ENCODE data around the gene DHRS3.

DHRS3 gene

GRCh38 chr1:12615865-12616708 lies 1.9 kb downstream of the DHRS3 start:
- no peak for DNase-seq

DNA sequence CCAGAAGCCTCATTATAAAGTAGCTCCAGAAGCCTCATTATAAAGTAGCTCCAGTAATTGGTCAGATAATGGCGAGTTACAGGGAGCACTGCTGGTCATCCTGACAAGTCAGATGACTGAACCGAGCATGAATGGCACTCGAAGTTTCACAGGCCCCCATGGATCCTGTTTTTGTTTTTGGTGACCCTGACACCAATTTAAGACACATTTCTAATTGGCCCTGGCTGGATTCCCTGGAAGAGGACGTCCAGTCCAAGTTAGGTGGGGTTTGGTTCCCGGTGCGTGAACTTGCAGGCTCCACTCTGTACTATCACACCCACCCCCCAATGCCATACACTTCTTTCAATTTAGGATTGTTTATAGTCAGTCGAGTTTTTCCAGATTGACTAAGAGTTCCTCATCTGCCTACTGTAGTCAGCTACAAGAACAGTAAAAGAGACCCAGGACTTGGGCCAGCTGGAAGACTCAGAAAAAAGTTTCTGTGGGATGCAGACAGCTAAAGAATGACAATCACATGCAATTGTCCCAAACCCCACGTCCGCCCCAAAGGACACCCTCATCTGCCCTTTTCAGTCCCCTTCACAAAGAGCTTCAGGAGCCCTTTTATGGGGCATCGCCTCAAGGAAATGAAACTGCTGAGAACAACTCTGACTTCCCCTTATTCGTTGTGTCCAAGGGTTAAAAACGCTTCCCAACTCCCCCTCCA lies 2.7 kb downstream of the DHRS3 start:
- DNase-seq, result no peak

DNA sequence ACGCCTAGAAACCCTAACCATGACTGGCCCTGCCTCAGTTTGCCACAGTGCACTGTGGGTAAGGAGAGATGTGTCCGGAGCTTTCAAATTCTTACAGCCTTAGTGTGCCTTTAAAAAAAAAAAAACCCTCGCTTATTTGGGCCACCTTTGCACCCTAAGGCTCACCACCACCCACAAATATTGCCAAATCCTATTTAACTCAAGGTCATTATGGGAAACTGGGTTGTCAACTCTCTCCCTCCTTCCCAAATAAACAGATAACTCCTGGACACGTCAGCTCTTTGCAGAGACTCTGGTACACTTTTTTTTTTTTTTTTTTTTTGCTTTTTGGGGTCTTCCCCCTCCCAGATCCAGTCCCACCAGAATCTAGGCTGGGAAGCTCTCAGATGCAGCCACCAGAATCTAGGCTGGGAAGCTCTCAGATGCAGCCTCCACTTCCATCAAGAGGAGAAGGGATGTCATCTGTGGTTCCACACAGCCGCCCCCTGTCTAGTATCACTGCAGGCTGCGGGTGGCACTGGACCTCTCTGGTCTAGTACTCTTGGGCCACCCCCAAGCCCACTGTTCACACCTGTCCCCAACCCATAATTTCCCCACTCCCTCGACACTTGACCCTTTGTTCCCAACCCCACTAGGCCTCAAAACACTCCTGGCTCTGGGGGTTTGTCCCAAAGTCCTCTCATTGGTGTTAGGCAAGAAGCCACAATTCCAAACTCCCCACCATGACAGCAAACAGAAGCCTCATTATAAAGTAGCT lies 3.4 kb downstream of the DHRS3 start:
- DNase-seq, result no peak

DNA sequence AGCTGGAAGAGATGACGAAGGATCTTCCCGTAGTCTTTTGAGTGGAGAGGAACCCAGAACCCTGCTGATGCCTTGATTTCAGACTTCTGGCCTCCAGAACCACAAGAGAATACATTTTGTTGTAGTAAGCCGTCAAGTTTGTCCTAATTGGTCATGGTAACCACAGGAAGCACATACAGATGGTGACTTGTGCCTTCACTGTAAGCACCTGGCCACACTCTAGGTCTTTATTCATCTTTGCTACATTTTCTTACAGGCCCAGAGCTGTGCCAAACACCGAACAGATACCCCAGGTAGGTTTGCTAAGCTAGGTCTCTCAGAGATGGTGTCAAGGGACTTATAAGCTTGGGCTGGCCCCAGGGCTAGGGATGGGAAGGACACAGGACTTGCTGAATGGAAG lies 4.8 kb downstream of the DHRS3 start:
- DNase-seq, result no peak

DNA sequence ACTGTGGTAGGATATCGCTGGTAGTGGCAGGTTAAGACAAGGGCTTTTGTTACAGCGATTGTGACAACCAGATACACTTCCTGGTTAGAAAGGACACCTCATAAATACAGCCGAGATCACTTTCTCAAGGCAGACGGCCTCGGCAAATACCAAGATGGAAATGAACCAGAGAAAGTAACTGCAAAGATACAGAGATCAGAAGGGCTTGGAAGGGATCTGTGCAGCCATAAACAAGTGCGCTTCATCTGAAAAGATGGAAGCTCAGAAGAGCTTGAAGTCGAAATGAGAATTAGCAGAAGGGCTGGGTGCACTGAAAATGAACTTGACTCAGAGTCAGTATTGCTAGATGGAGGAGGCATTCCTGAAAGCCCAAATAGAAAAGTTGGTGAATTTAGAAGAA lies 7.1 kb downstream of the DHRS3 start:
- no peak for DNase-seq

DNA sequence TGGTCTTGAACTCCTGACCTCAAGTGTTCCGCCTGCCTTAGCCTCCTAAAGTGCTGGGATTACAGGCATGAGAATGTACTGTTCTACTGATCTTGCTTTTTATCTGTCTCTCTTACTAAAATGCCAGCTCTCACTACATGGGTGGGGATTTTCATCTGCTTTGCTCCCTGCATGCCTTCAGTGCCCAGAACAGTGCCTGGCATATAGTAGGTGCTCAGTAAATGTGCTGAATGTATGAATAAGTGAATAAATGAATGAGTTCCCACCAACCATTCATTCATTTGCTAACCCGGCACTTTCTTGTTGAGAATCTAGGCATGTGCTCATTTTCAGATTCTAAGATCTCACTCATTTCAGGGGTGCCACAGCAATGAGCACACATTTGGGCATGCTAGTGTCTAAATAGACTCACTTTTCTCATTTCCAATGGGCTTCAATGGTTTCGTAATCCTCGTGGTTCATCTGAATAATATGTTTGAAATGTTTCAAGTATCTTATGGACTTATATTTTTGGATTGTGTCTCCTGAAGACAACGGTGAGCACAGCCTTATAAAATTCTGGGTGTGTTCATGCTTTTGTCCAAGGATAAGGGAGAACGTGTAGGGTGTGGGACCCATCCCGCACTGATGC lies 7.6 kb downstream of the DHRS3 start:
- DNase-seq, result no peak

- DNase-seq, result no peak
Measured at GRCh38 chr1:12609469-12610003, 8.5 kb downstream of the DHRS3 start.

DNA sequence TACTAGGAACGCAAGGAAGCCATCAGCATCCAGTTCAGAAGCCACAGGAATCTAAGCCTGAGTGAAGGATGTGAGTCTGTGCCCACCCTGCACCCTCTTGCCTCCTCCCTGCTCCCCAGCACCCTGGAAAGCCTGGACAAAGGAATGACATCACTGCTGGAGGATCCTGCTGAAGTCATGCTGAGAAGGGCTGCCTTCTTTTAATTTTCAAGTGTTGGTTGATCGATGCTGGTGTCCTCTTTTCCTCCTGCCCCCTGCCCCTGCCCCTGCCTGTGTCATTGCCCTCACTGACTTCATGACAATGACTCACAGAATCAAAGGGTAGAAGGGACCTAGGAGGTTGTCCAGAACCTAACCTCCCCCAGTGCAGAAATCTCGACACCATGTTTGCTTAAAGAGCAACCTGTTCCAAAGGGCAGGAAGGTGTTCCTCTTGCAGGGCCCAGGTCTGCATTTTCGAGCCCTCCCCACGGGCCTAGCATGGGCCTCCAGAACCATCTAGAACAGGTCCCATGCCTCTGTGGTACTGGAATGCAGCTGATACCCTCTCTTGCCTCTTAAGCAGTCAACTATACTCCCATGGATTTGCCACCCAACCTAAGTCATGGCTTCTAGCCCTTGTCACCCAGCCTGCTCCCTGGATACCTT lies 9.6 kb downstream of the DHRS3 start:
- no peak for DNase-seq

GRCh38 chr1:12607263-12607662 lies 10.7 kb downstream of the DHRS3 start:
- DNase-seq, result no peak

GRCh38 chr1:12604986-12605385 lies 13.0 kb downstream of the DHRS3 start:
- DNase-seq, result no peak

DNA sequence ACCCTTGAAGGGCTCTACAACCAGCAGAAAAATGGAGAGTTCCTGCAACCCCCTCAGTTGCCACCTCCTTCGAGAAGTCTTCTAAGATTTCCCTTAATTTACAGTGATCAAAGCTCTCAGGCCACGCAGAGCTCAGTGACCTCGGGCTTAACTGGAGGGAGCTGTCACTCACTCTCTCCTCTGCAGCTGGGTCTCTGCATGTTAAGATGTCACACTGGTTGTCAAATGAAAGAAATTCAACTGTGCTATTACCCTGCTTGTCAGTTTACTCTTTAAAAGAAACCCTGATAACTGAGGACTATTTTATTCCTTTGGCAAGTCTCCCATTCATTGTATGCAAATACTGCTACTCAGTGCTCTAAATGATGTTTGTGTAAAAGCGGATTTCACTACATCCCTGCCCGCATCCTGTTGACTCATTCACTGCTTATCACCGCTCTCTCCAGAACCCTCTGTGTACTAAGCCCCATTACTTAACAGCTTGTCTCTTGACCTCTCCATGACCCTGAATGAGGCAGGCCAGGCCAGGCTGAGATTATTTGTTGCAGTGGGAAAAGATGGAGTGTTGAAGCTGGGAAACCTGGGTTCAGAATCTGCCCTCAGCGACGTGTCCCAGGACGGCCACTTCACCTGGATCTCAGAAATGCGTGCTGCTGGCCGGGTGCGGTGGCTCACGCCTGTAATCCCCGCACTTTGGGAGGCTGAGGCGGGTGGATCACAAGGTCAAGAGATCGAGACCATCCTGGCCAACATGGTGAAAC lies 13.7 kb downstream of the DHRS3 start:
- DNase-seq, result no peak

GRCh38 chr1:12603224-12603623 lies 14.8 kb downstream of the DHRS3 start:
- DNase-seq, result no peak

DNA sequence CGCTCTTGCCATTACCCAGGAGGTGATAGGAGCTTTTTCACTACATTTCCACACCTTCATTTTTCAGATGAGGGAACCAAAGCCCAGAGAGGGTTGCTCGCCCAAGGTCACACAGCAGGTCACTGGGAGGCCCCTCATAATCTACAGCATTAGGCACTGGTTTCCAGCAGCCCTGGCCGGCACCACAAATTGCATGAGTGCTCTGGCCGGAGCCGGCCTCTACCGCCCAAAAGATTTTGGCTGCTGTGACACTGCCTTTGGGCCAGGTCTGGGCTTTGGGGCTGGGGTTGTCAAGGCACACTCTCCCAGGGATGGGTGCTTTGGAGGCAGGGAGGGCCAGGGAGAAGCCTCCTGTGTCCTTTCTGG lies 15.4 kb downstream of the DHRS3 start:
- DNase-seq, result no peak

DNA sequence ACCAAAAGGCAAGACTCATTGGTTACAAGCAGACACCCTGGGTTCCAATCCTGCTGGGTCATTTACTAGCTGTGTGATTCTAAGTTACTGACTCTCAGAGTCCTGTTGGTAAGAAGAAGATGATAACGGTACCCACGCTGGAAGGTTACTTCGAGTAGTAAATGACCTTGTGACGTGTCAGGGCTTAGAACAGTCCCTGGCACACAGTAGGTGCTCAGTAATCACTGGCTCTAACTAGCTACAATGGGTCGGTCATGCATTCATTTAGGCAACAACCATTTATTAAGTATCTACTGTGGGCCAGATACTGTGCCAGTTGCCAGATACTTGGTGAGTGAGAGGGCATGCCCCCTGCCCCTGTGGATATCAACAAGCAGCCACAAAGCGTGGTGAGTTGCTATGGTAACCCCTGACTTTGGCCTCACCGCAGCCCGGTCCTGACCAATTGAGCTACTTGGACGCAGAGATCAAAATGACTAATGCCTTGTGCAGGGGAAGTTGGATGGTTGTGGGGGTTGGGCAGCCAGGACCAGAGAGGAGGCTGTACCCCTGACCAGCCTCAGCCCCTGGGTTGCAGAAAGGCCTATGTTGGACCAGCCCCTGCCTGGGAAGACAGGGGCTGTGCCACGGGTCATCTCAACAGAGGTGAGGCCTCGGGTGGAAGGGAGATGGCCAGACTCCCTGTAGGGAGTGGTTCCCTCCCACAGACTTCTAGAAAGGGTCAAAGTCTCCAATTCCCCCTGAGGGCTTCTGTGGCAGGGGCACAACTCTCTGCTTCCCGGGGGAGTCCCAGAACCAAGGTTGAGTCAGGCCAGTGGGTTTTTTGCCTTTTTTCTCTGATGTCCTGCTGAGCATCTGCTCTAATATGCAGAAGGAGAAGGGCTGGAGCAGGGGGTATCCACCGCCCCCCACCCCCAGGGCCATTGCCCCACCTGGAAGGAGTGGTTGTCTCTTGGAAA lies 16.0 kb downstream of the DHRS3 start:
- DNase-seq, result no peak

DNA sequence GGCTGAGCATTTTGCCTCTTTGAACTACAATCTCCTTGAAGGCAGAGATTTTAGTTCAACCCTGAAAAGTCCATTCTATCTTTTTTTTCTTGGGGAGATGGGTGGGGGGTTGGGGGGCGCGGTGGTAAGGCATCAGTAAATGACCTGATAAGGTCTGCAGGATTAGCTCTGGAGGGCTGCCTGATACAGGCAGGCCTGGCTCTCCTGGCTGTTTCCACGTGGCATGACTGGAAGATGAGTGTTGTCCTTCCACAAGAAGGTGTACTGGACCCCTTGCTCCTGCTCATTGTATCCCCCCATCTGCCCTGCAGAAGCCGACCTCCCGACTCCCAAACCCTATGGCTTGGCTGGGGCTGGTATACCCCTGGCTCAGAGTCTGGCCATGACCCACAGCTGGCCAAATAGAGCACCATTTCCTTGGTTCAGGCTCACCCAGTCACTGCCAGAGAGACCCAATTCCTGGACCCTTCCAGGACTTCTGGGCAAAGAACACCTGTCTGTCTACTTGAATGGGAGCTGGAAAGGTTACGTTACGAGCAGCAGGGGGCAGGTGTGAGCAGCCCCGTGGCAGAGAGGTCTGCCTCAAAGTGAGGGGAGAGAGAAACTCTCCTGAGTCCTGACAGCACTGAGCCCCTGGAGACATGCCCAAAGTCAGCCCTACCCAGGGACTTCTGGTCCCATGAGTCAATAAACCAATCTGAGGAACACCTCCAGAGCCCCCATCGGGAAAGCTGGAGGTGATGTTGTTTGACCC lies 17.0 kb downstream of the DHRS3 start:
- no peak for DNase-seq

GRCh38 chr1:12600335-12600734 lies 17.7 kb downstream of the DHRS3 start:
- no peak for DNase-seq

DNA sequence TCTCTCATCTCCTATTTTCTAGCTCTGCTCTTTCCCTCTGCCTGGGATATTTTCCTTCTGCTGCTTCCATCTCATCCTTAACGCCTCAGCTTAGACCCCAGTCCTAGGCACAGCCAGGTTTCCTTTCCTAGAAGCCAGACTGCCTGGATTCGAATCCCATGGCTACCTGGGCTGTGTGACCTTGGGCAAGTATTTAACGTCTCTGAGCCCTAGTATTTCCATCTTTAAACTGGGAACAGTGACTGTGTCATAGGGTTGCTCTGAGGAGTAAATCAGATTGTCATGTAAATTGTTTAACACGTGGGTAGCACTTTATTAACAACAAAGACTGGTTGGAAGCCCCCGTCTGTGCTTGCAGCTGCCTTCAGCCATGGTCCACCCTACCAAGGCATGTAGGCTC lies 18.4 kb downstream of the DHRS3 start:
- no peak for DNase-seq

GRCh38 chr1:12598974-12599373 lies 19.0 kb downstream of the DHRS3 start:
- no peak for DNase-seq

GRCh38 chr1:12597792-12598191 lies 20.2 kb downstream of the DHRS3 start:
- DNase-seq, result no peak
